Measurements from ENCODE around the gene STARD5. TPM values are rescaled to one million over a fixed set of nuclear protein-coding genes. Genes with fewer than 3 reads are reported as not detected.

The STARD5 gene
- total RNA-seq, 3 donors from 2014 or later (not counting 1 experiment from before 2014, with no cell fraction given), result 4.7 to 6.6 (median 6.3) TPM

DNA sequence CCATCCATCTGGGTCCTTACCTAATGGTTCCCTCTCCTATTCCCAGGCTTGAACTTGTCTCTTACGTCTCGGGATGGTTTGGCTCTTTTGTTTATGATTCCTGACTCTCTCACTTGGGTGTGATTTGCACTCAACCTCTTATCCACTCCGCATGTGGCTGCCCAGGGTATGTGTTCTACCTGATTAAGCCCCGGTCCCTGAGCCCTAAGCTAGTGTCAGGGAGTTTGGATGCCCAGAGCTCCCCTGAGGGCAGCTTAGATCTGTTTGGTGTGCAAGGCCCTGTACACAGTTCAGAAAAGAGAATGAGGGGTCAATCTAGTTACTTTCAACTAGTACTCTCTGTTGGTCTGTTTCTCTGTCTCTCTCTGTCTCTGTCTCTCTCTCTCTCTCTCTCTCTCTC lies 15.9 kb upstream of the STARD5 start:
- no peaks in the 10 kb centered on the region for H3K9me3 ChIP-seq (ENCODE audit: control insufficient read depth, insufficient read depth, low read length)
- no peak for ATAC-seq
- Mint-ChIP-seq H3K9me3 (no peaks in the 10 kb centered on the region), H3K27me3 (ENCODE audit: low read depth in 2 of 2) (peaks cover 7 to 8% of the 10 kb centered on the region in 2 donors), H3K4me3 (no peak overlapping the region), H3K27ac (no peak overlapping the region), H3K36me3 (no peaks in the 10 kb centered on the region), H3K4me1 (no peaks in the 10 kb centered on the region)
- no peak overlapping the region for H3K27ac ChIP-seq (ENCODE audit: low read length)
- H3K4me1 ChIP-seq (ENCODE audit: control insufficient read depth, insufficient read depth, low read length), result peaks cover 4% of the 10 kb centered on the region
- TF ChIP-seq, protein P1, sequence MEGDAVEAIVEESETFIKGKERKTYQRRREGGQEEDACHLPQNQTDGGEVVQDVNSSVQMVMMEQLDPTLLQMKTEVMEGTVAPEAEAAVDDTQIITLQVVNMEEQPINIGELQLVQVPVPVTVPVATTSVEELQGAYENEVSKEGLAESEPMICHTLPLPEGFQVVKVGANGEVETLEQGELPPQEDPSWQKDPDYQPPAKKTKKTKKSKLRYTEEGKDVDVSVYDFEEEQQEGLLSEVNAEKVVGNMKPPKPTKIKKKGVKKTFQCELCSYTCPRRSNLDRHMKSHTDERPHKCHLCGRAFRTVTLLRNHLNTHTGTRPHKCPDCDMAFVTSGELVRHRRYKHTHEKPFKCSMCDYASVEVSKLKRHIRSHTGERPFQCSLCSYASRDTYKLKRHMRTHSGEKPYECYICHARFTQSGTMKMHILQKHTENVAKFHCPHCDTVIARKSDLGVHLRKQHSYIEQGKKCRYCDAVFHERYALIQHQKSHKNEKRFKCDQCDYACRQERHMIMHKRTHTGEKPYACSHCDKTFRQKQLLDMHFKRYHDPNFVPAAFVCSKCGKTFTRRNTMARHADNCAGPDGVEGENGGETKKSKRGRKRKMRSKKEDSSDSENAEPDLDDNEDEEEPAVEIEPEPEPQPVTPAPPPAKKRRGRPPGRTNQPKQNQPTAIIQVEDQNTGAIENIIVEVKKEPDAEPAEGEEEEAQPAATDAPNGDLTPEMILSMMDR (IDR thresholded peaks at IDR 0.05), result no peak
- 87% methylated on average over 4 of the region's 4 CpGs for WGBS (ENCODE audit: insufficient coverage)
- H3K36me3 ChIP-seq (ENCODE audit: control insufficient read depth, insufficient read depth, low read length), result no peaks in the 10 kb centered on the region
- intact Hi-C loops (cut with micrococcal nuclease), result loop anchor here (10.0 kb wide), 1 partner anchor 65 kb away; no protein-coding TSS in a partner anchor
- no peaks in the 10 kb centered on the region for H3K27me3 ChIP-seq (ENCODE audit: control insufficient read depth, insufficient read depth, low read length)
- no peak for DNase-seq
- H3K4me3 ChIP-seq (ENCODE audit: low read length), result no peak overlapping the region

DNA sequence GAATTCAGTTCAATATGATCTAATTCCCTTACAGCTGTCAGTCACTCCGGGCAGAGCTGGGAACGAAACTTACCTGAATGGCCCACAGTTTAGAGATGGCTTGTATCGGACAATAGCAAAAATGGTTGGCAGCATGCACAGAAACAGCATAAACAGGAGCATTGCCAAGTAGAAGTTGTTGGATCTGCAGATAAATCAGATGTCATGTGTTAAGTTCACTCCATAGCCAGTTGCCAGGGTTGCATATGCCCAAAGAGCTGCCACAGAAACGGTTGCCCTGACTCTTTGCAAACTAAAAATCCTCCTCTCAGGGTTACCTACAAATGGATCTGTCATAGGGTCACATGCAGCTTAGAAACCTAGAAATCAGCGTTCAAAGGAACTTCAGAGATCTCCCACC lies 15.4 kb upstream of the STARD5 start:
- H3K4me3 ChIP-seq (ENCODE audit: low read length), result no peak overlapping the region
- 89% methylated on average over 5 of the region's 5 CpGs for WGBS (ENCODE audit: insufficient coverage)
- H3K9me3 Mint-ChIP-seq, result no peaks in the 10 kb centered on the region
- H3K27ac Mint-ChIP-seq, result no peak overlapping the region
- H3K4me1 ChIP-seq (ENCODE audit: control insufficient read depth, insufficient read depth, low read length), result peaks cover 4% of the 10 kb centered on the region
- no peaks in the 10 kb centered on the region for H3K36me3 Mint-ChIP-seq
- no peaks in the 10 kb centered on the region for H3K9me3 ChIP-seq (ENCODE audit: control insufficient read depth, insufficient read depth, low read length)
- intact Hi-C loops (cut with micrococcal nuclease), result no loop called here
- TF ChIP-seq, protein P1 (IDR thresholded peaks at IDR 0.05), result no peak
- no peaks in the 10 kb centered on the region for H3K4me1 Mint-ChIP-seq
- H3K4me3 Mint-ChIP-seq, result no peak overlapping the region
- no peak for DNase-seq
- no peak overlapping the region for H3K27ac ChIP-seq (ENCODE audit: low read length)
- H3K27me3 Mint-ChIP-seq (ENCODE audit: low read depth in 2 of 2), result peaks cover 7 to 8% of the 10 kb centered on the region in 2 donors
- H3K27me3 ChIP-seq (ENCODE audit: control insufficient read depth, insufficient read depth, low read length), result no peaks in the 10 kb centered on the region
- H3K36me3 ChIP-seq (ENCODE audit: control insufficient read depth, insufficient read depth, low read length), result no peaks in the 10 kb centered on the region
- ATAC-seq, result no peak

DNA sequence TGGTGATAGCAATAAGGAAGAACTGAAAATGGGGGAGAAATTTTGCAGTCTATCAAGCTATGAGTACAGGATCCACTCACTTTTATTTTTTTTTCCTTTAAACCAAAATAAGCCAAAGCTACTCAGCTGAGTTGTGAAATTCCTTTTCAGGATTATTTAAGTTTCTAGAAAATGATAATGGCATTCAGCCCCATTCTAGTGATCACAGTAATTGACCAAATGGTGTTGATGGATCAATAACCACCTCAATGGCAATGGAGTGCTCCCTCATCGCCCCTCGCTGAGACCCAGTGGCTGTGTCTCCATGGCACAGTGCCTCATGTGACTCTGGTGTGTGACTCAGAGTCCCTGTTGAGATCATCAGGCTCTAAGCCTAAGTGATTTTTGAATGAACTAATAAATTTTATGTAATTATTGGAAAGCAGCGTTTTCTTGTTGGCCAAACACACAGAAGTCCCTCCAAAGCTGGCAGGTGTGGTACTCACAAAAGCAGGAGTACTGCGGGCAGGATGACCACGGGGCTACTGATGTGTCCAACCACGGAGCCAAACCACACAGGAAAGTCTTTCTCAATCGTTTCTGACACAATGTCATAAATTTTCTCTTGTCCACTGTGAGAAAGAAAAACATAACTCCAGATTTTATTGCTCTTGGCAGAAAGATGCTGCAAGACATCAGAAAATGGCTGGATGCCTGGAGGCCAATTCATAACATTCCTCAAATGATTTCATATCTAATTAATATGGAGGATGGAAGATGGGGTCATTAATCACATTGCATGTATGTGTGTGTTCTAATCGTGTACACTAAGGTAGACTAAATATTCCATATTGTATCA lies 14.4 kb upstream of the STARD5 start:
- WGBS (ENCODE audit: insufficient coverage), result 44% methylated on average over 8 of the region's 8 CpGs
- no peak overlapping the region for H3K4me3 ChIP-seq (ENCODE audit: low read length)
- no peaks in the 10 kb centered on the region for H3K36me3 ChIP-seq (ENCODE audit: control insufficient read depth, insufficient read depth, low read length)
- intact Hi-C loops (cut with micrococcal nuclease), result no loop called here
- no peak overlapping the region for H3K27ac Mint-ChIP-seq
- TF ChIP-seq, protein P1 (IDR thresholded peaks at IDR 0.05), result no peak
- no peak for DNase-seq
- peaks cover 4% of the 10 kb centered on the region for H3K4me1 ChIP-seq (ENCODE audit: control insufficient read depth, insufficient read depth, low read length)
- no peaks in the 10 kb centered on the region for H3K36me3 Mint-ChIP-seq
- no peak for ATAC-seq
- H3K27ac ChIP-seq (ENCODE audit: low read length), result no peak overlapping the region
- H3K4me1 Mint-ChIP-seq, result no peaks in the 10 kb centered on the region
- no peak overlapping the region for H3K4me3 Mint-ChIP-seq
- H3K9me3 Mint-ChIP-seq, result no peaks in the 10 kb centered on the region
- no peaks in the 10 kb centered on the region for H3K27me3 ChIP-seq (ENCODE audit: control insufficient read depth, insufficient read depth, low read length)
- peaks cover 3 to 8% of the 10 kb centered on the region in 2 donors for H3K27me3 Mint-ChIP-seq (ENCODE audit: low read depth in 2 of 2)
- no peaks in the 10 kb centered on the region for H3K9me3 ChIP-seq (ENCODE audit: control insufficient read depth, insufficient read depth, low read length)

Measured in natural killer cell (primary cell).